BLaER1 treated with 17β-estradiol and CSF1 and Interleukin-3, amounts not matched to agents 10 nM and 100 nM (cell line): ENCODE measurements around the gene B3GLCT.

Experiments
- H3K27ac ChIP-seq, 11 experiments: shearing (Covaris generic); formaldehyde crosslinking; 2 replicates each; pipeline ENCODE4 v1.8.1; 2022
- H3K27me3 ChIP-seq, 11 experiments: shearing (Covaris generic); formaldehyde crosslinking; 2 replicates each; pipeline ENCODE4 v1.8.1; 2022
- H3K36me3 ChIP-seq, 11 experiments: shearing (Covaris generic); formaldehyde crosslinking; 2 replicates each; pipeline ENCODE4 v1.8.1; 2022
- H3K4me1 ChIP-seq, 10 experiments: shearing (Covaris generic); formaldehyde crosslinking; 2 replicates each; pipeline ENCODE4 v1.8.1; 2022
- H3K4me2 ChIP-seq, 11 experiments: shearing (Covaris generic); formaldehyde crosslinking; 2 replicates each; pipeline ENCODE4 v1.8.1; 2022
- H3K4me3 ChIP-seq, 10 experiments: shearing (Covaris generic); formaldehyde crosslinking; 2 replicates each; pipeline ENCODE4 v1.8.1; 2022
- H3K9ac ChIP-seq, 11 experiments: shearing (Covaris generic); formaldehyde crosslinking; 2 replicates each; pipeline ENCODE4 v1.8.1; 2022
- H3K9me3 ChIP-seq, 11 experiments: shearing (Covaris generic); formaldehyde crosslinking; replicated peaks in 1 of 11; 2 replicates each; pipeline ENCODE4 v1.8.1; 2022
- H4K20me1 ChIP-seq, 11 experiments: shearing (Covaris generic); formaldehyde crosslinking; 2 replicates each; pipeline ENCODE4 v1.8.1; 2022
- Cebpa-rat ChIP-seq, 11 experiments: shearing (Covaris generic); IDR thresholded peaks; 2 replicates each; pipeline ENCODE4 v1.8.1; 2022

B3GLCT gene

GRCh38 chr13:31356991-31357390, 157.2 kb downstream of the B3GLCT start:
- Histone ChIP-seq H3K36me3 (no peaks in the 10 kb centered on the region), H3K4me2 (no peak overlapping the region), H3K9ac (no peak overlapping the region), H3K9me3 (peaks cover 38 to 56% (median 47%) of the 10 kb centered on the region in 11 experiments), H4K20me1 (no peaks in the 10 kb centered on the region), H3K27me3 (no peaks in the 10 kb centered on the region), H3K27ac (no peak overlapping the region), H3K4me3 (no peak overlapping the region), H3K4me1 (no peaks in the 10 kb centered on the region)
- TF ChIP-seq Cebpa-rat (IDR thresholded peaks at IDR 0.05): no peak

DNA sequence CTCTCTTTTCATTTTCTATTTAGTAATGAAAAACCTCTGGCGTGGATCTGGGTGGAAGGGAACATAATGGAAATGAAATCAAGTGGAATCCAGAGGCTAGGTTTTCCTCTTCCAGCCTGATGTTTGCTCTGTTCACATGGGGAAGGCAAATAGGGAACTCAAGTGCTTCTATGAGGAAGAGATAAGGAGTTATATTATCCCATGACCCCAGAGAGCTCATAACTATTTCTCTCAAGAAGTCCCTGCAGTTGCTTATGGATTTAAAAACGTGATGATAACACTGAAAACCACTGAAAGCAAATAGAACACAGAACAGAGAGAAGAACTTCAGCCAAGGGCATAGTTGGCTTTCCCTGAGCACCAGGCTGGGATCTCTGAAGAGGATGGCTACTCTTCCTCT, 157.8 kb downstream of the B3GLCT start:
- Histone ChIP-seq H3K27ac (no peak overlapping the region), H3K9me3 (peaks cover 38 to 50% (median 42%) of the 10 kb centered on the region in 11 experiments), H3K9ac (no peak overlapping the region), H3K27me3 (no peaks in the 10 kb centered on the region), H4K20me1 (no peaks in the 10 kb centered on the region), H3K4me1 (no peaks in the 10 kb centered on the region), H3K36me3 (no peaks in the 10 kb centered on the region), H3K4me3 (no peak overlapping the region), H3K4me2 (no peak overlapping the region)
- no peak for TF ChIP-seq Cebpa-rat (IDR thresholded peaks at IDR 0.05)

DNA sequence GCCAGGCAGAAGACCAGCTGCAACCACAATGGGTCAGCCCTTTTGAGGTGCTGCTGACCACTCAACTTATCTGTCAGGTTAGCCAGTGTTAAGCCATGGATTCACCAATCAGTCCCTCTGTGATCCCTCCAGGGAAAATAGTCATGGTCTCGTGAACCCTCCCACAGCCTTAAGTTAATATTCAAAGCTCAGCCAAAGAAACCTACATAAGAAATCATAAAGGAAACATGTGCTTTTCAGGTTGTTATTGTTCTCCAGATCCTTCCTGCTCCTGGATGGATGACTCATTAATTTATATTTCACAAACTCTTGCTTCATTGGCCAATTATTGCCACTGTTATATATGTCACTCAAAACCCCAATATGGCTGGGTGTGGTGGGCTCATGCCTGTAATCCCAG, 161.9 kb downstream of the B3GLCT start:
- no peaks in the 10 kb centered on the region for H3K4me1 ChIP-seq
- H3K27me3 ChIP-seq: no peaks in the 10 kb centered on the region
- peaks cover 26 to 37% (median 31%) of the 10 kb centered on the region in 11 experiments for H3K9me3 ChIP-seq
- H3K4me3 ChIP-seq: no peak overlapping the region
- H3K27ac ChIP-seq: no peak overlapping the region
- no peak overlapping the region for H3K4me2 ChIP-seq
- H3K9ac ChIP-seq: no peak overlapping the region
- no peaks in the 10 kb centered on the region for H3K36me3 ChIP-seq
- H4K20me1 ChIP-seq: no peaks in the 10 kb centered on the region
- TF ChIP-seq Cebpa-rat (IDR thresholded peaks at IDR 0.05): no peak

DNA sequence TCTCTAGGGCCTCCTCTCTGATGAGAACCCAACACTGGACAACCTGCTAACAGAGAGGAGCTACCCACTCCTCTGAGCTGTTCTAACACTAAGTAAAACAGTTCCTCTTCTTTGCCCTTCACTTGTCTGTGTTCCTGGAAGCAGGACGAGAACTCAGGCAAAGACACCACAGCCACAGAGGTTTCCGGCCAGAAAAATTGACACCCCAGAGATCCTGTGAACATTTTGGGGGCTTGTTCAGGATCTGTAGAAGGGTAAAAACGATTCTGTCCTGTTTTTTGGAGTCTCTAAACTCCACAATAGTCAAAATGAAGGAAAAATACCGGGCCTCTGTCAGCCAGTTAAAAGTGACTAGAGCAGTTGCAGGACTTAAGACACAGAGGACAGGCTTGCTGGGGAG, 165.9 kb downstream of the B3GLCT start:
- H3K36me3 ChIP-seq: no peaks in the 10 kb centered on the region
- no peaks in the 10 kb centered on the region for H3K27me3 ChIP-seq
- no peak for TF ChIP-seq Cebpa-rat (IDR thresholded peaks at IDR 0.05)
- peaks cover 27 to 41% (median 37%) of the 10 kb centered on the region in 11 experiments for H3K9me3 ChIP-seq
- no peak overlapping the region for H3K4me2 ChIP-seq
- H3K9ac ChIP-seq: no peak overlapping the region
- H3K27ac ChIP-seq: no peak overlapping the region
- no peaks in the 10 kb centered on the region for H4K20me1 ChIP-seq
- H3K4me1 ChIP-seq: no peaks in the 10 kb centered on the region
- H3K4me3 ChIP-seq: no peak overlapping the region

GRCh38 chr13:31367410-31367809, 167.6 kb downstream of the B3GLCT start:
- H3K27me3 ChIP-seq: no peaks in the 10 kb centered on the region
- no peaks in the 10 kb centered on the region for H3K36me3 ChIP-seq
- H3K9ac ChIP-seq: no peak overlapping the region
- no peak for TF ChIP-seq Cebpa-rat (IDR thresholded peaks at IDR 0.05)
- H3K4me3 ChIP-seq: no peak overlapping the region
- no peak overlapping the region for H3K4me2 ChIP-seq
- no peaks in the 10 kb centered on the region for H4K20me1 ChIP-seq
- H3K27ac ChIP-seq: no peak overlapping the region
- peaks cover 27 to 41% (median 37%) of the 10 kb centered on the region in 11 experiments for H3K9me3 ChIP-seq
- no peaks in the 10 kb centered on the region for H3K4me1 ChIP-seq

DNA sequence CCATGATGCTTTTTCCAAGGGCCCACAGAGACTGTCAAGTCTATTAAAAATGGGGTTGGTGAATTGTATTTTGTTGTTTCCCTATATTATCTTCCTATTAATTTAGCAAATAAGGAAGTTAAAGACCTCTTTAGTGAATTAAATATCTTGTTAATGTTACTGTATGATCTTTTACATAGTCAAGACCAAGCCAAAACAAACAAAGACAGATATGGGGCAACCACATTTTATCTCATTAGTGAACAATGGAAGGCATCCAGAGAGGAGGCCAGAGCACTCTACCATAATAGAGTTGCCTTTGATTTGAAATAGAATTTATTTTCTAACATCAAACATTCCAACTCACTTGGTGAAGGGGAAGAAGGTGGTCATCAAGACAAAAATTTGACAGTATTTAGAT, 169.4 kb downstream of the B3GLCT start:
- H3K9ac ChIP-seq: no peak overlapping the region
- no peaks in the 10 kb centered on the region for H3K4me1 ChIP-seq
- no peak overlapping the region for H3K27ac ChIP-seq
- TF ChIP-seq Cebpa-rat (IDR thresholded peaks at IDR 0.05): no peak
- no peak overlapping the region for H3K4me3 ChIP-seq
- no peak overlapping the region for H3K4me2 ChIP-seq
- H4K20me1 ChIP-seq: no peaks in the 10 kb centered on the region
- no peaks in the 10 kb centered on the region for H3K36me3 ChIP-seq
- H3K9me3 ChIP-seq: peaks cover 27 to 41% (median 36%) of the 10 kb centered on the region in 11 experiments
- H3K27me3 ChIP-seq: no peaks in the 10 kb centered on the region

DNA sequence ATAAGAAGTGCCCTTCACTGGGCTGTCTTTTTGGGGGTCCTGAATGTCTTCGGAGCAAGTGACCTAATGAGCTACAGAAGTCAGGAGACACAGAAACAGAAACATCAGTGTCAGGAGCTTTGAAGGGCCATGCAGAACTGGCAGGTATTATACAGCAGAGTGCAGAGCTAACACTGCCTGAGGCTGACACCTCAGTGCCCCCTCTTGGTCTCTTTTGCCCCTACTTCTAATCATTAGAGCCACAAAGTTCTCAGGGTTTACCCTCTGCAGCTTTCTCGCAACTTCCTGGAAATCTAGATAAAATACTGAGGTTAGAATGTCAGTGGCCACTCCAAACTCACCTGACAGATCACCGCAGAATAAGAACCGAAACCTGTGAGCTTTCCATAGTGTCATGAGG, 172.7 kb downstream of the B3GLCT start:
- TF ChIP-seq Cebpa-rat (IDR thresholded peaks at IDR 0.05): no peak
- Histone ChIP-seq H3K36me3 (no peaks in the 10 kb centered on the region), H4K20me1 (no peaks in the 10 kb centered on the region), H3K4me2 (no peak overlapping the region), H3K9me3 (peaks cover 0 to 8% (median 4%) of the 10 kb centered on the region in 11 experiments; a peak in 13 of 22 replicates), H3K9ac (no peak overlapping the region), H3K27ac (no peak overlapping the region), H3K27me3 (no peaks in the 10 kb centered on the region), H3K4me1 (no peaks in the 10 kb centered on the region), H3K4me3 (no peak overlapping the region)

DNA sequence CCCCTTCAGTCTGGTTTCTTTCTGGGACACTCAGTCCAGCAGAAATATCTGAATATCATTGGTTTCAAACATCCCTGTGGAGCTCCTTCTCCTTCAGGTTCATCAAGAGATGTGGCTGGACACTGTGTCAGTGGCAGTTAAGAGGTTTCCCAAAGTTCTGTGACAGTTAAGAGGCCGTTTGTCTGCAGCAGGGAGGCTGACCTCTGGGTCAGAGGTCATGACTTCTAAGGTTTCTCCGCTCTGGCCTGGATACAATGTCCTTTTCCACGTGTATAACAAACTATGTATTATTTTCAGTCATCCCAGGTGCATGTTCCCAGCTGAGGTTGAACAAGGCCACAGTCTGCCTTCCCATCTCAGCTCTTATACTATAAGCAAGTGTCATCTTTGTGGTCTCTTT, 174.9 kb downstream of the B3GLCT start:
- H3K4me3 ChIP-seq: no peak overlapping the region
- TF ChIP-seq Cebpa-rat (IDR thresholded peaks at IDR 0.05): no peak

DNA sequence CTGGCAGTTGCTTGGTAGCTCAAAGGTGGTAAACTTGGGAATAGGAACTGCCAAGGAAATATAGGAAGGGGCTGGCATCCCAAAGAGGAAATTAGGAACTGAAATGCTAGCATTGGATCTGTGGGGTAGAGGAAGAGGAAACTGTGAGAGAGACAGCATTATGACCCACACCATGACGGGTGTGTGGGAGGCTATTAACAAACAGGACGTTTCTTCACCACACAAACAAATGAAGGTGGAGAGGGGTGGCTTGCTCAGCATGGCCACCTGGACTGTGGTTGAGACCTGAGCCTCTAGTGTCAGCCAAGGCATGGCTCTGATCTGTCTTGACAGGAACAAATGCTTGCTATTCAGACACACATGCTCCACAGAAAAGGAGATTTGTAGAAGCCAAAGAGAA, 178.2 kb downstream of the B3GLCT start:
- Histone ChIP-seq H3K36me3 (no peaks in the 10 kb centered on the region), H3K4me1 (peaks cover 0 to 15% (median 5%) of the 10 kb centered on the region in 10 experiments; a peak in 9 of 20 replicates), H4K20me1 (no peaks in the 10 kb centered on the region), H3K9me3 (no peaks in the 10 kb centered on the region), H3K27ac (no peak overlapping the region), H3K4me3 (no peak overlapping the region), H3K4me2 (peak overlapping the region in 4 of 11 experiments; percentile 18 to 51 (median 42); a peak in 8 of 22 replicates), H3K9ac (no peak overlapping the region), H3K27me3 (no peaks in the 10 kb centered on the region)
- no peak for TF ChIP-seq Cebpa-rat (IDR thresholded peaks at IDR 0.05)

More for the DNA sequence above, 174.9 kb downstream of the B3GLCT start:
- Histone ChIP-seq H3K4me2 (no peak overlapping the region), H3K4me1 (peaks cover 0 to 15% (median 3%) of the 10 kb centered on the region in 10 experiments; a peak in 8 of 20 replicates), H3K27me3 (no peaks in the 10 kb centered on the region), H3K9me3 (no peaks in the 10 kb centered on the region; a peak in 1 of 22 replicates), H3K27ac (no peak overlapping the region), H3K36me3 (no peaks in the 10 kb centered on the region), H4K20me1 (no peaks in the 10 kb centered on the region), H3K9ac (no peak overlapping the region)

DNA sequence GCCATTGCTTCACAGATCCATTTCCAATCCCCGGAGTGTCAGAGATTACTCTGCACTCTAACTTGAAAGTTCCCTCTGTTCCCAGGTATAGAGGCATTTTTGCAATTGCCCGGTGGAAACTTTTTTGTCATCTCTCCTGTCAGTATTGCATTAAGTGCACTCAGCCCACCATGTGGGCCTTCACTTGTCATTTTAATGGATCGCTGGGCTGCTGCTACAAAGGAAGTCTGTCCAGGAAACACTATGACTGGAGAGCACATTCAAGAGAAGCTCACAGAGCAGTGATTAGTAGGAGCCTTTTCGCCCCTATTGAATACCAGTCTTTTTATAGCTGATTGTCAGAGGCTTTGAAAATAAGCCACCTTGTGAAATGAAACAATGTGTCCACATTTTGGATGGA, 180.9 kb downstream of the B3GLCT start:
- Histone ChIP-seq H3K4me3 (no peak overlapping the region), H3K27me3 (no peaks in the 10 kb centered on the region), H3K27ac (no peak overlapping the region), H3K9ac (no peak overlapping the region), H3K4me2 (peak overlapping the region in 3 of 11 experiments; percentile 8 to 18 (median 18); a peak in 1 of 22 replicates), H3K4me1 (peaks cover 0 to 15% (median 5%) of the 10 kb centered on the region in 10 experiments; a peak in 9 of 20 replicates), H4K20me1 (no peaks in the 10 kb centered on the region), H3K9me3 (no peaks in the 10 kb centered on the region), H3K36me3 (no peaks in the 10 kb centered on the region)
- TF ChIP-seq Cebpa-rat (IDR thresholded peaks at IDR 0.05): no peak
